ENCODE results near the gene PDP2. TPM values are rescaled to one million over a fixed set of nuclear protein-coding genes. Genes with fewer than 3 reads are reported as not detected.

Gene PDP2
- total and polyA plus RNA-seq, 10 of the 15 experiments (the other 5 are each of a cell fraction or from before 2014, with no cell fraction given): 1.9 to 31.1 (median 6.2) TPM

DNA sequence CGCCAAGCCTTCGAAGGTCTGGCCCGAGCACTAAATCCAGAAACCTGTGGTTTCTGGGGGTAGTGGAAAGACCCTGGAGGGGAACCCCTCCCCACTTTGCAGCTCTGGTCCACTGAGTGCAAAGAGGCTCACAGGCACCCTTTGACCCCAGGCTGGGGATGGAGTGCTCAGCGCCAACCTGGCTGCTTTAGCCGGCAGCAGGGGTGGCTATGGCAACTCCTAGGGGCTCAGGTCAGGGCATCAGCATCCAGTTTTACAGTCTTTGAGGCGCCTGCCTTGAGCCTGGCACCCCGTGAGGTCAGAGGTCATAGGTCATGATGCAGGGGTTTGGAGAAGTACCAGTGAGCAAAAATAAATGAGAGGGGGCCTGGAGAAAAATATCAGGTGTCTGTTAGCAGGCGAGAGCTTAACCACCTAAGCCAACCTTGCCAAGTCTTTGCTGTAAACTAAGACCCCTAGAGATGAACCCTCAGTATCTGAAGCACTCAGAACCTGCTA is 18.2 kb upstream of the PDP2 start:
- H3K4me2 ChIP-seq (ENCODE audit: control insufficient read depth, insufficient read depth): no peak overlapping the region
- SMC1A ChIA-PET (ENCODE audit: uncharacterized antibody, unreplicated experiment): no interaction called here
- CTCF ChIA-PET: interaction anchor here (0.6 to 1.8 kb wide), 5 partner anchors 10 to 385 kb away, joined by 3 to 7 read pairs (median 3); partner anchors contain the start of gene NAE1
- BruUV-seq (replicated peaks): no TSS peak
- WGBS (ENCODE audit: insufficient coverage, insufficient replicate concordance, low lambda C conversion rate, missing lambda C conversion rate): 57% methylated on average over 8 of the region's 8 CpGs
- ATAC-seq (no peak), DNase-seq (ENCODE audit: low read depth, low spot score) (no peak), FAIRE-seq (no peak)
- H3K9ac ChIP-seq (ENCODE audit: control insufficient read depth, insufficient read depth, low read length): no peak overlapping the region
- no peaks in the 10 kb centered on the region for H3K79me2 ChIP-seq (ENCODE audit: control insufficient read depth, insufficient read depth, low read length)
- POLR2A ChIA-PET: no interaction called here
- H3K36me3 ChIP-seq (ENCODE audit: control insufficient read depth in 2 of 2, insufficient read depth in 2 of 2, low read length in 1 of 2): no peaks in the 10 kb centered on the region
- no peaks in the 10 kb centered on the region for H4K20me1 ChIP-seq (ENCODE audit: control insufficient read depth, insufficient read depth)
- intact Hi-C loops (cut with micrococcal nuclease; ENCODE audit: unreplicated experiment): no loop called here
- no peaks in the 10 kb centered on the region for H3K9me3 ChIP-seq (replicated peaks; ENCODE audit: control insufficient read depth, insufficient read depth, low read length)
- H3K27me3 ChIP-seq (replicated peaks in 1 of 2; ENCODE audit: control insufficient read depth in 2 of 2, insufficient read depth in 2 of 2, low read length in 1 of 2): no peaks in the 10 kb centered on the region
- RAD21 ChIA-PET (ENCODE audit: unreplicated experiment): no interaction called here
- H3K4me3 ChIP-seq: no peak overlapping the region
- no peak overlapping the region for H3K27ac ChIP-seq (ENCODE audit: control insufficient read depth, insufficient read depth)
- H3K4me1 ChIP-seq (ENCODE audit: control insufficient read depth, insufficient read depth, low read length): peaks cover 4% of the 10 kb centered on the region
- in situ Hi-C loops (cut with MboI): loop anchor here (5.0 kb wide), 1 partner anchor 250 kb away; no protein-coding TSS in a partner anchor
- no peak for TF ChIP-seq STAT3 (IDR thresholded peaks at IDR 0.05; ENCODE audit: low read depth, low read length)
- TF ChIP-seq PAX5 (IDR thresholded peaks at IDR 0.05; ENCODE audit: borderline replicate concordance, low read depth, low read length): no peak
- no peak for TF ChIP-seq EP300 (IDR thresholded peaks at IDR 0.05; ENCODE audit: borderline replicate concordance in 1 of 2, control insufficient read depth in 1 of 2, low read depth in 2 of 2, low read length in 2 of 2)
- TF ChIP-seq NFYB (IDR thresholded peaks at IDR 0.05; ENCODE audit: insufficient read depth, low read depth, low read length): no peak
- no peak for TF ChIP-seq PML (IDR thresholded peaks at IDR 0.05; ENCODE audit: low read length)
- TF ChIP-seq KDM1A (IDR thresholded peaks at IDR 0.05; ENCODE audit: borderline replicate concordance): no peak
- no peak overlapping the region for H2AFZ ChIP-seq (ENCODE audit: control insufficient read depth, low read depth, low read length)

DNA sequence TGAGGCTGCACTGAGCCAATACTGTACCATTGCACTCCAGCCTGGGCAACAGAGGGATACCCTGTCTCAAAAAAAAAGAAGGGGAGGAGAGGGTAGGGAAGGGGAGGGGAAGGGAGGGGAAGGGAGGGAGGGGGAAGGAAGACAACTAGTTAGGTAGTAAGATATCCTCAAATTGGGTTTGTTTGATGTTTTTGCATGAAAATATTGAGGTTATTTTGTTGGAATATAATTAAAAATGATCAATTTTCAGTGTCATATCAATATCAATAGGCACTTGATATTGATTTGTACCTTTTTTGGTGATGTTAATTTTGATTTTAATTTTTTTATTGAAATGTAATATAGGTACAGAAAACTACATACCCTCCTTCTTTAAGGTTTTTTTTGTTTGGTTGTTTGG is 16.6 kb upstream of the PDP2 start:
- Histone ChIP-seq H2AFZ (ENCODE audit: control insufficient read depth, low read depth, low read length) (no peak overlapping the region), H3K4me2 (ENCODE audit: control insufficient read depth, insufficient read depth) (no peak overlapping the region), H3K4me1 (ENCODE audit: control insufficient read depth, insufficient read depth, low read length) (peaks cover 4% of the 10 kb centered on the region), H3K36me3 (ENCODE audit: control insufficient read depth in 2 of 2, insufficient read depth in 2 of 2, low read length in 1 of 2) (no peaks in the 10 kb centered on the region), H3K9me3 (replicated peaks; ENCODE audit: control insufficient read depth, insufficient read depth, low read length) (no peaks in the 10 kb centered on the region), H3K79me2 (ENCODE audit: control insufficient read depth, insufficient read depth, low read length) (no peaks in the 10 kb centered on the region), H3K4me3 (no peak overlapping the region), H3K27me3 (replicated peaks in 1 of 2; ENCODE audit: control insufficient read depth in 2 of 2, insufficient read depth in 2 of 2, low read length in 1 of 2) (no peaks in the 10 kb centered on the region), H3K27ac (ENCODE audit: control insufficient read depth, insufficient read depth) (no peak overlapping the region), H3K9ac (ENCODE audit: control insufficient read depth, insufficient read depth, low read length) (no peak overlapping the region), H4K20me1 (ENCODE audit: control insufficient read depth, insufficient read depth) (no peaks in the 10 kb centered on the region)
- no peak for FAIRE-seq
- in situ Hi-C loops (cut with MboI) (loop anchor here (5.0 kb wide), 1 partner anchor 251 kb away; no protein-coding TSS in a partner anchor), intact Hi-C loops (cut with micrococcal nuclease; ENCODE audit: unreplicated experiment) (no loop called here)
- ChIA-PET SMC1A (ENCODE audit: uncharacterized antibody, unreplicated experiment) (no interaction called here), POLR2A (no interaction called here), RAD21 (ENCODE audit: unreplicated experiment) (no interaction called here), CTCF (interaction anchor here (0.6 to 1.1 kb wide), 2 partner anchors 35 to 627 kb away, joined by 3 to 4 read pairs; no protein-coding TSS in a partner anchor)
- ATAC-seq: no peak
- no peak for DNase-seq (ENCODE audit: low read depth, low spot score)
- BruUV-seq (replicated peaks): no TSS peak
- no peak for TF ChIP-seq FOXK2 (IDR thresholded peaks at IDR 0.05)
- TF ChIP-seq, protein P1, sequence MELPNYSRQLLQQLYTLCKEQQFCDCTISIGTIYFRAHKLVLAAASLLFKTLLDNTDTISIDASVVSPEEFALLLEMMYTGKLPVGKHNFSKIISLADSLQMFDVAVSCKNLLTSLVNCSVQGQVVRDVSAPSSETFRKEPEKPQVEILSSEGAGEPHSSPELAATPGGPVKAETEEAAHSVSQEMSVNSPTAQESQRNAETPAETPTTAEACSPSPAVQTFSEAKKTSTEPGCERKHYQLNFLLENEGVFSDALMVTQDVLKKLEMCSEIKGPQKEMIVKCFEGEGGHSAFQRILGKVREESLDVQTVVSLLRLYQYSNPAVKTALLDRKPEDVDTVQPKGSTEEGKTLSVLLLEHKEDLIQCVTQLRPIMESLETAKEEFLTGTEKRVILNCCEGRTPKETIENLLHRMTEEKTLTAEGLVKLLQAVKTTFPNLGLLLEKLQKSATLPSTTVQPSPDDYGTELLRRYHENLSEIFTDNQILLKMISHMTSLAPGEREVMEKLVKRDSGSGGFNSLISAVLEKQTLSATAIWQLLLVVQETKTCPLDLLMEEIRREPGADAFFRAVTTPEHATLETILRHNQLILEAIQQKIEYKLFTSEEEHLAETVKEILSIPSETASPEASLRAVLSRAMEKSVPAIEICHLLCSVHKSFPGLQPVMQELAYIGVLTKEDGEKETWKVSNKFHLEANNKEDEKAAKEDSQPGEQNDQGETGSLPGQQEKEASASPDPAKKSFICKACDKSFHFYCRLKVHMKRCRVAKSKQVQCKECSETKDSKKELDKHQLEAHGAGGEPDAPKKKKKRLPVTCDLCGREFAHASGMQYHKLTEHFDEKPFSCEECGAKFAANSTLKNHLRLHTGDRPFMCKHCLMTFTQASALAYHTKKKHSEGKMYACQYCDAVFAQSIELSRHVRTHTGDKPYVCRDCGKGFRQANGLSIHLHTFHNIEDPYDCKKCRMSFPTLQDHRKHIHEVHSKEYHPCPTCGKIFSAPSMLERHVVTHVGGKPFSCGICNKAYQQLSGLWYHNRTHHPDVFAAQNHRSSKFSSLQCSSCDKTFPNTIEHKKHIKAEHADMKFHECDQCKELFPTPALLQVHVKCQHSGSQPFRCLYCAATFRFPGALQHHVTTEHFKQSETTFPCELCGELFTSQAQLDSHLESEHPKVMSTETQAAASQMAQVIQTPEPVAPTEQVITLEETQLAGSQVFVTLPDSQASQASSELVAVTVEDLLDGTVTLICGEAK (IDR thresholded peaks at IDR 0.05; ENCODE audit: borderline replicate concordance): no peak
- TF ChIP-seq, protein P2, sequence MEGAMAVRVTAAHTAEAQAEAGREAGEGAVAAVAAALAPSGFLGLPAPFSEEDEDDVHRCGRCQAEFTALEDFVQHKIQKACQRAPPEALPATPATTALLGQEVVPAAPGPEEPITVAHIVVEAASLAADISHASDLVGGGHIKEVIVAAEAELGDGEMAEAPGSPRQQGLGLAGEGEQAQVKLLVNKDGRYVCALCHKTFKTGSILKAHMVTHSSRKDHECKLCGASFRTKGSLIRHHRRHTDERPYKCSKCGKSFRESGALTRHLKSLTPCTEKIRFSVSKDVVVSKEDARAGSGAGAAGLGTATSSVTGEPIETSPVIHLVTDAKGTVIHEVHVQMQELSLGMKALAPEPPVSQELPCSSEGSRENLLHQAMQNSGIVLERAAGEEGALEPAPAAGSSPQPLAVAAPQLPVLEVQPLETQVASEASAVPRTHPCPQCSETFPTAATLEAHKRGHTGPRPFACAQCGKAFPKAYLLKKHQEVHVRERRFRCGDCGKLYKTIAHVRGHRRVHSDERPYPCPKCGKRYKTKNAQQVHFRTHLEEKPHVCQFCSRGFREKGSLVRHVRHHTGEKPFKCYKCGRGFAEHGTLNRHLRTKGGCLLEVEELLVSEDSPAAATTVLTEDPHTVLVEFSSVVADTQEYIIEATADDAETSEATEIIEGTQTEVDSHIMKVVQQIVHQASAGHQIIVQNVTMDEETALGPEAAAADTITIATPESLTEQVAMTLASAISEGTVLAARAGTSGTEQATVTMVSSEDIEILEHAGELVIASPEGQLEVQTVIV (IDR thresholded peaks at IDR 0.05; ENCODE audit: borderline replicate concordance, partially characterized antibody): no peak
- no peak for TF ChIP-seq RFX5 (IDR thresholded peaks at IDR 0.05; ENCODE audit: low read depth, low read length)
- TF ChIP-seq PAX8 (IDR thresholded peaks at IDR 0.05): no peak
- no peak for TF ChIP-seq ZNF274 (IDR thresholded peaks at IDR 0.05; ENCODE audit: insufficient read depth, insufficient read length)

Data from GM12878 (cell line).